ENCODE results near the gene SLC35B4.

DNA sequence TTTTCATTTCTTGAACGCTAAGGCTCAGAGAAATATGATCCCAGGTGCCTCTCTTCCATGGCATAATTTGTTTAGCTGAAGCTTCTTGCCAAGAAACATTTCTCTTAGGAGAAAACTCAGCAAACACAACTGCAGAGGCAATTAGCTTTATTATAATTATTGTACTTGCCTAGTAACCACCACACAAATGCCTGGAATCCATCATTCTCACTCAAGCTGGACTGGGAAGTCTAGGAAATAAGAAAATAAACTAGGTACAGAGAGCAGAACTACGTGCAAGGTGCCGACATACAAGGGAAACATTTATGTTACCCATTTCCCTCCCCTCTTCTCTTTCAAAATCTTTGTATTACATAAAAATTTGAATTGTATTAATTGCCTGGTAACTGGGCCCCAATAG is 15.1 kb downstream of the SLC35B4 start:
- TF ChIP-seq, protein P1, sequence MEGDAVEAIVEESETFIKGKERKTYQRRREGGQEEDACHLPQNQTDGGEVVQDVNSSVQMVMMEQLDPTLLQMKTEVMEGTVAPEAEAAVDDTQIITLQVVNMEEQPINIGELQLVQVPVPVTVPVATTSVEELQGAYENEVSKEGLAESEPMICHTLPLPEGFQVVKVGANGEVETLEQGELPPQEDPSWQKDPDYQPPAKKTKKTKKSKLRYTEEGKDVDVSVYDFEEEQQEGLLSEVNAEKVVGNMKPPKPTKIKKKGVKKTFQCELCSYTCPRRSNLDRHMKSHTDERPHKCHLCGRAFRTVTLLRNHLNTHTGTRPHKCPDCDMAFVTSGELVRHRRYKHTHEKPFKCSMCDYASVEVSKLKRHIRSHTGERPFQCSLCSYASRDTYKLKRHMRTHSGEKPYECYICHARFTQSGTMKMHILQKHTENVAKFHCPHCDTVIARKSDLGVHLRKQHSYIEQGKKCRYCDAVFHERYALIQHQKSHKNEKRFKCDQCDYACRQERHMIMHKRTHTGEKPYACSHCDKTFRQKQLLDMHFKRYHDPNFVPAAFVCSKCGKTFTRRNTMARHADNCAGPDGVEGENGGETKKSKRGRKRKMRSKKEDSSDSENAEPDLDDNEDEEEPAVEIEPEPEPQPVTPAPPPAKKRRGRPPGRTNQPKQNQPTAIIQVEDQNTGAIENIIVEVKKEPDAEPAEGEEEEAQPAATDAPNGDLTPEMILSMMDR (IDR thresholded peaks at IDR 0.05): no peak
- TF ChIP-seq EZH2 (IDR thresholded peaks at IDR 0.05; ENCODE audit: borderline replicate concordance, insufficient read depth, low read depth, low read length, poor library complexity, severe bottlenecking): no peak

All from B cell (primary cell).